Testis (tissue), 3 donors: Measurements from ENCODE around the gene C2orf92. TPM values are rescaled to one million over a fixed set of nuclear protein-coding genes. Genes with fewer than 3 reads are reported as not detected.

ENCODE experiments used
- DNase-seq: peaks from one replicate; pipeline ENCODE4 v3.0.0-alpha.2; 2019
- H3K27ac ChIP-seq, 2 donors: fragments of 200-600 bp; sonication (generic); one replicate each; pipeline ENCODE4 v1.5.1; 2019
- H3K27me3 ChIP-seq: fragments of 200-600 bp; sonication (generic); one replicate; pipeline ENCODE4 v1.5.1; 2019
- H3K36me3 ChIP-seq: fragments of 200-600 bp; sonication (generic); one replicate; pipeline ENCODE4 v1.5.1; 2017; ENCODE audit warnings: low read depth; ENCODE audit errors: missing control alignments
- H3K4me1 ChIP-seq: fragments of 200-600 bp; sonication (generic); one replicate; pipeline ENCODE4 v1.5.1; 2019
- H3K4me3 ChIP-seq, 2 donors: fragments of 200-600 bp; sonication (generic); one replicate each; pipeline ENCODE4 v1.5.1; 2017 to 2019
- H3K9me3 ChIP-seq: fragments of 200-600 bp; sonication (generic); one replicate; pipeline ENCODE4 v1.5.1; 2017
- POLR2A ChIP-seq: fragments of 450-650 bp; IDR thresholded peaks from one replicate; pipeline ENCODE4 v1.6.1; 2017; ENCODE audit warnings: antibody characterized with exemption, mild to moderate bottlenecking, moderate library complexity
- WGBS, 2 donors: methylation state at CpG; one replicate each; pipeline ENCODE4 v1.1.5; 2018; 5-methylcytosine and 5-hydroxymethylcytosine counted together
- intact Hi-C: fragments of 100-400 bp; cut with DNase I; formaldehyde crosslinking; loops from one replicate; pipeline ENCODE4 v1.15.1; 2023; ENCODE audit warnings: low total_unique reads
- polyA plus RNA-seq: library from polyadenylated mRNA; stranded (reverse); fragments of 350-450 nt; fragmentation: Illumina TruSeq; extraction: RNeasy Lipid Tissue Mini Kit (QIAGEN cat#74804); gene quantifications from one replicate; pipeline ENCODE4 v1.2.3, GENCODE V29; 2014; ENCODE audit warnings: low read depth, low replicate concordance; ENCODE audit not compliant: insufficient read depth
- small RNA-seq, 2 donors: library from RNA; depleted of rRNA; stranded (forward); fragments of <200 nt; gene quantifications; one replicate each; pipeline ENCODE3, GENCODE V24; 2016
- total RNA-seq, 2 donors: library from RNA; depleted of rRNA; stranded (reverse); fragments of >200 nt; gene quantifications; one replicate each; pipeline ENCODE4 v1.2.3, GENCODE V29; 2016
- TF ChIP-seq, protein P1 (sequence below), 3 experiments: fragments of 450-650 bp in 2 of 3; fragments of 200-600 bp in 1 of 3; sonication (generic) in 1 of 3; IDR thresholded peaks; one replicate each; pipeline ENCODE4 v1.5.1; 2016 to 2019; ENCODE audit warnings: antibody characterized with exemption in 3 of 3, mild to moderate bottlenecking in 2 of 3, moderate library complexity in 1 of 3

Gene C2orf92
- total and polyA plus RNA-seq, 3 donors from 2014 or later, result 27.8 to 51.2 (median 35.7) TPM

DNA sequence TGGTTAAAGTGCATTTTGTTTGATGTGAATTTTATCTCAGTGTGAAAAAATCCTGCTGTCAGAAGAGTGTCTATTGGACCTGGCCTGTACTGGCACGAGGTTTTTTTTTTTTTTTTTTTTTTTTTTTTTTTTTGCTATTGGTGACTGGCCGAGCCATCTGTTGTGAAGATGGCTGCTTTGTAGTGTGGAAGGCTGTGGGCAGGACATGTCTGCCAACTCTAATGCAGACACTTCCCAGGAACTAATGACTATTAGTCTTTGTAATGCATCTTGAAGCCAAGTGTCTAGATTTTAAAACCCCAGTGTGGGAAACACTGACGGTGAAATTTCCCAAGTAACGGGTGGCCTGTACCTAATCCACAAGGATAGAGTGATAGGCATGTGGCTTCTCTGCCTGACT lies 78.2 kb downstream of the C2orf92 start:
- DNase-seq, result no peak
- H3K4me1 ChIP-seq, result no peaks in the 10 kb centered on the region
- H3K27me3 ChIP-seq, result no peaks in the 10 kb centered on the region
- no peaks in the 10 kb centered on the region for H3K9me3 ChIP-seq
- no peak overlapping the region for H3K4me3 ChIP-seq
- H3K27ac ChIP-seq, result no peak overlapping the region
- TF ChIP-seq, protein P1, sequence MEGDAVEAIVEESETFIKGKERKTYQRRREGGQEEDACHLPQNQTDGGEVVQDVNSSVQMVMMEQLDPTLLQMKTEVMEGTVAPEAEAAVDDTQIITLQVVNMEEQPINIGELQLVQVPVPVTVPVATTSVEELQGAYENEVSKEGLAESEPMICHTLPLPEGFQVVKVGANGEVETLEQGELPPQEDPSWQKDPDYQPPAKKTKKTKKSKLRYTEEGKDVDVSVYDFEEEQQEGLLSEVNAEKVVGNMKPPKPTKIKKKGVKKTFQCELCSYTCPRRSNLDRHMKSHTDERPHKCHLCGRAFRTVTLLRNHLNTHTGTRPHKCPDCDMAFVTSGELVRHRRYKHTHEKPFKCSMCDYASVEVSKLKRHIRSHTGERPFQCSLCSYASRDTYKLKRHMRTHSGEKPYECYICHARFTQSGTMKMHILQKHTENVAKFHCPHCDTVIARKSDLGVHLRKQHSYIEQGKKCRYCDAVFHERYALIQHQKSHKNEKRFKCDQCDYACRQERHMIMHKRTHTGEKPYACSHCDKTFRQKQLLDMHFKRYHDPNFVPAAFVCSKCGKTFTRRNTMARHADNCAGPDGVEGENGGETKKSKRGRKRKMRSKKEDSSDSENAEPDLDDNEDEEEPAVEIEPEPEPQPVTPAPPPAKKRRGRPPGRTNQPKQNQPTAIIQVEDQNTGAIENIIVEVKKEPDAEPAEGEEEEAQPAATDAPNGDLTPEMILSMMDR (IDR thresholded peaks at IDR 0.05), result no peak
- no peak for TF ChIP-seq POLR2A
- intact Hi-C loops, result no loop called here
- 86 to 89% methylated on average over 4 of the region's 4 CpGs for WGBS, 2 donors
- no peaks in the 10 kb centered on the region for H3K36me3 ChIP-seq

DNA sequence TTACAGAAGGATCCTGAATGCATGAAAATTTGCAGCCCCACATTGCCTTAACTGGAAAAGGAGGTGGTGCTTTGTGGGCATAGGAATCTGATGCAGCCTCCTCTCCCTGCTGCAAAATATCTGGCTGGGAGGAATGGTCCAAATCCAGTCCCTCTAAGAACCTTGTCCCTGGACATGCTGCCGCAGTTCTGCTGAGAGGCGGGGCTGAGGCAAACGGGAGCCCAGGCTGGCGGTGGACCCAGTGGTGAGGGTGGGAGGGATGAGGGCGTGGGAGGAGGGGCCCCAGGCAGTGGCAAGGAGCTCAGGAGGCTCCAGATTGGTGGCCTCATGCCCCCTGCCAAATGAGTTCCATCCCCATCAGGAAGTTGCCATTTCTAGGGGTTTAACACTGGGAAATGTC lies 80.1 kb downstream of the C2orf92 start:
- no peak for DNase-seq
- TF ChIP-seq, protein P1 (IDR thresholded peaks at IDR 0.05), result no peak
- TF ChIP-seq POLR2A, result no peak
- WGBS, 2 donors, result 68 to 70% methylated on average over 5 of the region's 5 CpGs

DNA sequence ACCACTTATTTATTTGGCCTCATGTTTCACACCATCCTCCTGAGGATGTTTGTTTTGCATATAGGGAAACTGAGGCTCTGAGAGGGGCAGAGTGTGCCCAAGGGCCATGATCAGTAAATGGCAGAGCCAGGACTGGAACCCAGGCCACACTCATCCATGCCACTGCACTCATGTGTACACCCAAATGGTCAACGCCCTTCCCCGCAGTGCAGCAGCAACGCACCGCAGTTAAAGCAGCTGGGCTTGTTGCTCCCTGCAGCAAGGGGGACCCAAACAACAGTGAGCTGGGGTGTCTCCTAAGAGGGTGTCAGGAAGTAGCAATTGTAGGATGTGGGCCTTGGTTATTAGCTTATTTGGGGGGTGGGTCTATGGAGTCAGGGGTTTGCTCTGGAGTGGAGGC lies 80.5 kb downstream of the C2orf92 start:
- TF ChIP-seq, protein P1 (IDR thresholded peaks at IDR 0.05), result no peak
- TF ChIP-seq POLR2A, result no peak
- no peak overlapping the region for H3K4me3 ChIP-seq
- intact Hi-C loops, result no loop called here
- H3K27ac ChIP-seq, result no peak overlapping the region
- H3K36me3 ChIP-seq, result no peaks in the 10 kb centered on the region
- no peaks in the 10 kb centered on the region for H3K9me3 ChIP-seq
- H3K27me3 ChIP-seq, result no peaks in the 10 kb centered on the region
- DNase-seq, result no peak
- no peaks in the 10 kb centered on the region for H3K4me1 ChIP-seq
- 93 to 98% methylated on average over 3 to 4 of the region's 4 CpGs for WGBS, 2 donors

More for the DNA sequence above, 80.1 kb downstream of the C2orf92 start:
- H3K4me3 ChIP-seq, result no peak overlapping the region
- no peaks in the 10 kb centered on the region for H3K4me1 ChIP-seq
- no peaks in the 10 kb centered on the region for H3K36me3 ChIP-seq
- H3K27ac ChIP-seq, result no peak overlapping the region
- no peaks in the 10 kb centered on the region for H3K9me3 ChIP-seq
- H3K27me3 ChIP-seq, result no peaks in the 10 kb centered on the region
- intact Hi-C loops, result no loop called here

DNA sequence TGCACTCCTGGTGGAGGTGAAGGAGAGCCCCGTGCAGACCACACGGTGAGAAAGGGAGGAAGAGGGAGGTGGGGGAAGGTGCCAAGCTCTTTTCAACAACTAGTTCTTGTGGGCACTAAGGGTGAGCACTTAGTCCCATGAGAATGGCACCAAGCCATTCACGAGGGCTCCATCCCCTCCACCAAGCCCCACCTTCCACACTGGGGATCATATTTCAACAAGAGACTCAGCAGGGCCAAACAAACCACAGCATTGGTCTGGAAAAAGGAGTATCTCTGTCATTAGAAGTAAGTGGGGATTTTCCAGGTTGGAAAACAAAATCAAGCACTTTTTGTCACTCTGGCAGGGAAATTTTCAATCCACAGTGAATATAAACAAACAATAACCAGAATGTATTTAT lies 82.2 kb downstream of the C2orf92 start:
- no peaks in the 10 kb centered on the region for H3K36me3 ChIP-seq
- no peaks in the 10 kb centered on the region for H3K9me3 ChIP-seq
- no peak overlapping the region for H3K4me3 ChIP-seq
- no peak overlapping the region for H3K27ac ChIP-seq
- no peaks in the 10 kb centered on the region for H3K4me1 ChIP-seq
- WGBS, 2 donors, result 60 to 74% methylated on average over 3 of the region's 3 CpGs
- H3K27me3 ChIP-seq, result no peaks in the 10 kb centered on the region
- DNase-seq, result no peak
- no peak for TF ChIP-seq POLR2A
- intact Hi-C loops, result no loop called here

Small RNAs within 50 kb of the gene (small RNA-seq; reads per million reads assigned to genes)
- 0 to 0.09 reads per million in 2 donors for gene RNU4-8P

Other genes with a start within 250 kb of the C2orf92 start
- 100 to 1,000 TPM; 114 to 245 TPM for gene ANKRD36B, start 79.8 kb upstream of the C2orf92 start, total RNA-seq
- gene ANKRD36B, start 79.8 kb upstream of the C2orf92 start, polyA plus RNA-seq, result 14.5 TPM
- gene COX5B, start 23.7 kb upstream of the C2orf92 start, total RNA-seq, result 100 to 1,000 TPM; 317 to 344 TPM
- 233 TPM for gene COX5B, start 23.7 kb upstream of the C2orf92 start, polyA plus RNA-seq
- 10 to 100 TPM; 56.3 to 81.0 TPM for gene ACTR1B, start 5.7 kb upstream of the C2orf92 start, total RNA-seq
- gene ACTR1B, start 5.7 kb upstream of the C2orf92 start, polyA plus RNA-seq, result 43.0 TPM
- gene ZAP70, start 43.9 kb downstream of the C2orf92 start, total RNA-seq, result 1 to 10 TPM; 5.5 to 6.4 TPM
- 6.5 TPM for gene ZAP70, start 43.9 kb downstream of the C2orf92 start, polyA plus RNA-seq